SKM-1 treated with dmso at 0.1 percent for 144 hours (cell line): Measurements from ENCODE around the gene MAIP1.
A peak's percentile ranks its signal among the peaks of the same experiment; 100 is the strongest.

Experiments used
- DNase-seq: peaks from one replicate; lab custom pipeline; 2025; ENCODE audit not compliant: unreplicated experiment; lab: John Stamatoyannopoulos, UW

Gene MAIP1

GRCh38 chr2:199946836-199947235 is 8.5 kb upstream of the MAIP1 start:
- DNase-seq: no peak

- no peak for DNase-seq
Measured at GRCh38 chr2:199950396-199950795, 5.0 kb upstream of the MAIP1 start.

- DNase-seq: no peak
Measured at GRCh38 chr2:199951023-199951422, 4.4 kb upstream of the MAIP1 start.

GRCh38 chr2:199955007-199955338 is 409 bp upstream of the MAIP1 start:
- DNase-seq: peak; percentile 59

GRCh38 chr2:199956062-199956380 is 639 bp downstream of the MAIP1 start:
- DNase-seq: no peak

- no peak for DNase-seq
Measured at GRCh38 chr2:199958014-199958413, 2.6 kb downstream of the MAIP1 start.

- DNase-seq: no peak
Measured at GRCh38 chr2:199962203-199962602, 6.8 kb downstream of the MAIP1 start.

- DNase-seq: no peak
Measured at GRCh38 chr2:199966405-199966804, 11.0 kb downstream of the MAIP1 start.

- DNase-seq: no peak
Measured at GRCh38 chr2:199966976-199967375, 11.6 kb downstream of the MAIP1 start.

GRCh38 chr2:199968126-199968525 is 12.7 kb downstream of the MAIP1 start:
- no peak for DNase-seq

- no peak for DNase-seq
Measured at GRCh38 chr2:199972088-199972626, 16.8 kb downstream of the MAIP1 start.

- peak; percentile 13 for DNase-seq
Measured at GRCh38 chr2:199973703-199974102, 18.3 kb downstream of the MAIP1 start.

GRCh38 chr2:199975273-199975895 is 20.0 kb downstream of the MAIP1 start:
- DNase-seq: no peak

GRCh38 chr2:199977984-199978415 is 22.6 kb downstream of the MAIP1 start:
- no peak for DNase-seq

- no peak for DNase-seq
Measured at GRCh38 chr2:199979398-199979797, 24.0 kb downstream of the MAIP1 start.

- peak; percentile 22 for DNase-seq
Measured at GRCh38 chr2:199979832-199980628, 24.6 kb downstream of the MAIP1 start.

GRCh38 chr2:199982126-199982843 is 26.9 kb downstream of the MAIP1 start:
- no peak for DNase-seq

- DNase-seq: no peak
Measured at GRCh38 chr2:199983534-199983933, 28.2 kb downstream of the MAIP1 start.

GRCh38 chr2:199984159-199984558 is 28.8 kb downstream of the MAIP1 start:
- no peak for DNase-seq

- no peak for DNase-seq
Measured at GRCh38 chr2:199984755-199985154, 29.4 kb downstream of the MAIP1 start.

GRCh38 chr2:199985625-199986207 is 30.3 kb downstream of the MAIP1 start:
- peak; percentile 88 for DNase-seq

GRCh38 chr2:199987586-199987985 is 32.2 kb downstream of the MAIP1 start:
- DNase-seq: no peak
